Liver (tissue), 9 donors: ENCODE measurements around the gene PDXK. TPM values are rescaled to one million over a fixed set of nuclear protein-coding genes. Genes with fewer than 3 reads are reported as not detected.

Source experiments
- DNase-seq: peaks from one replicate; pipeline ENCODE4 v3.0.0-alpha.2; 2017; ENCODE audit warnings: low spot score
- H3K27ac ChIP-seq, 2 donors: one replicate each; pipeline ENCODE4 v1.7.0; 2013; ENCODE audit warnings: inconsistent platforms in 2 of 2, low read length in 2 of 2, control low read depth in 1 of 2, low read depth in 1 of 2, mild to moderate bottlenecking in 1 of 2
- H3K27me3 ChIP-seq, 4 donors: one replicate each; pipeline versions ENCODE4 v1.6.1 to v1.7.0; 2013; ENCODE audit warnings: low read length in 3 of 4, inconsistent platforms in 1 of 4, mild to moderate bottlenecking in 1 of 4, moderate library complexity in 1 of 4; ENCODE audit not compliant: control insufficient read depth in 4 of 4, insufficient read depth in 4 of 4
- H3K36me3 ChIP-seq, 4 donors: one replicate each; pipeline versions ENCODE4 v1.6.1 to v1.7.0; 2013; ENCODE audit warnings: low read length in 3 of 4, mild to moderate bottlenecking in 3 of 4, low read depth in 1 of 4, moderate library complexity in 1 of 4; ENCODE audit not compliant: control insufficient read depth in 4 of 4, insufficient read depth in 3 of 4
- H3K4me1 ChIP-seq, 4 donors: one replicate each; pipeline versions ENCODE4 v1.6.1 to v1.7.0; 2013; ENCODE audit warnings: low read length in 3 of 4, mild to moderate bottlenecking in 3 of 4, moderate library complexity in 1 of 4; ENCODE audit not compliant: control insufficient read depth in 4 of 4, insufficient read depth in 4 of 4
- H3K4me3 ChIP-seq, 3 donors: one replicate each; pipeline versions ENCODE4 v1.6.1 to v1.7.0; 2013; ENCODE audit warnings: low read length in 3 of 3, control low read depth in 1 of 3, low read depth in 1 of 3, mild to moderate bottlenecking in 1 of 3
- H3K9ac ChIP-seq, 2 donors: one replicate each; pipeline ENCODE4 v1.7.0; 2013; ENCODE audit warnings: low read length in 2 of 2, mild to moderate bottlenecking in 2 of 2, moderate library complexity in 2 of 2, control low read depth in 1 of 2, low read depth in 1 of 2
- H3K9me3 ChIP-seq, 4 donors: one replicate each; pipeline versions ENCODE4 v1.6.1 to v1.7.0; 2013; ENCODE audit warnings: low read length in 3 of 4; ENCODE audit not compliant: control insufficient read depth in 4 of 4
- ATF3 ChIP-seq: IDR thresholded peaks from 2 replicates; pipeline ENCODE4 v1.6.1; 2016; ENCODE audit warnings: antibody characterized with exemption
- CTCF ChIP-seq: fragments of 150-350 bp; IDR thresholded peaks from 2 replicates; pipeline ENCODE4 v1.5.1; 2017; ENCODE audit warnings: improper control_type of control experiment, low read depth, low read length; ENCODE audit not compliant: missing input control
- EGR1 ChIP-seq, 2 donors: IDR thresholded peaks; 2 replicates each; pipeline ENCODE4 v1.6.1; 2016 to 2018; ENCODE audit warnings: antibody characterized with exemption in 2 of 2, low read depth in 2 of 2
- FOXA1 ChIP-seq: IDR thresholded peaks from 2 replicates; pipeline ENCODE4 v1.6.1; 2016; ENCODE audit warnings: antibody characterized with exemption
- FOXA2 ChIP-seq: IDR thresholded peaks from 2 replicates; pipeline ENCODE4 v1.6.1; 2016; ENCODE audit warnings: antibody characterized with exemption
- GABPA ChIP-seq, 2 donors: IDR thresholded peaks in 1 of 2; conservative IDR thresholded peaks in 1 of 2; 2 replicates each; pipeline ENCODE4 v1.6.1; 2016; ENCODE audit warnings: antibody characterized with exemption in 2 of 2, mild to moderate bottlenecking in 1 of 2, moderate library complexity in 1 of 2
- HNF4A ChIP-seq, 2 donors: conservative IDR thresholded peaks; 2 replicates each; pipeline ENCODE4 v1.6.1; 2016; ENCODE audit warnings: antibody characterized with exemption in 2 of 2, mild to moderate bottlenecking in 2 of 2
- HNF4G ChIP-seq: IDR thresholded peaks from 2 replicates; pipeline ENCODE4 v1.6.1; 2016; ENCODE audit warnings: antibody characterized with exemption
- JUND ChIP-seq, 2 donors: IDR thresholded peaks; 2 replicates each; pipeline ENCODE4 v1.6.1; 2016; ENCODE audit warnings: antibody characterized with exemption in 2 of 2
- MAX ChIP-seq: IDR thresholded peaks from 2 replicates; pipeline ENCODE4 v1.6.1; 2016; ENCODE audit warnings: antibody characterized with exemption
- NR2F2 ChIP-seq: IDR thresholded peaks from 2 replicates; pipeline ENCODE4 v1.6.1; 2016; ENCODE audit warnings: antibody characterized with exemption
- REST ChIP-seq: IDR thresholded peaks from 2 replicates; pipeline ENCODE4 v1.6.1; 2016; ENCODE audit warnings: antibody characterized with exemption, mild to moderate bottlenecking
- RXRA ChIP-seq, 2 donors: IDR thresholded peaks; 2 replicates each; pipeline ENCODE4 v1.6.1; 2017 to 2018; ENCODE audit warnings: antibody characterized with exemption in 2 of 2, mild to moderate bottlenecking in 1 of 2
- SP1 ChIP-seq: IDR thresholded peaks from 2 replicates; pipeline ENCODE4 v1.6.1; 2018; ENCODE audit warnings: antibody characterized with exemption, mild to moderate bottlenecking
- TAF1 ChIP-seq: conservative IDR thresholded peaks from 2 replicates; pipeline ENCODE4 v1.6.1; 2016; ENCODE audit warnings: antibody characterized with exemption, mild to moderate bottlenecking
- YY1 ChIP-seq: IDR thresholded peaks from 2 replicates; pipeline ENCODE4 v1.6.1; 2016; ENCODE audit warnings: antibody characterized with exemption, mild to moderate bottlenecking
- WGBS: extraction: QIAGEN DNeasy Blood & Tissue Kit; methylation state at CpG from one replicate; pipeline ENCODE4 v1.1.7; 2013; 5-methylcytosine and 5-hydroxymethylcytosine counted together
- polyA plus RNA-seq, 2 donors: library from polyadenylated mRNA; stranded (reverse) in 1 of 2; unstranded in 1 of 2; fragments of 200-250 nt in 1 of 2; fragments of >200 nt in 1 of 2; fragmentation: Nextera tagmentation in 1 of 2; extraction: Ambion mirVana in 1 of 2; gene quantifications; one replicate each; pipeline versions ENCODE4 v1.2.1 to v1.2.3, GENCODE V29; 2013 to 2015
- total RNA-seq, 2 donors: library from RNA; depleted of rRNA; stranded (reverse); fragments of >200 nt; gene quantifications; one replicate each; pipeline ENCODE4 v1.2.3, GENCODE V29; 2014
- donor health status: healthy.
- donor health status: healthy.
- donor health status: healthy.
- donor health status: healthy.
- donor health status: healthy.

PDXK gene
- total and polyA plus RNA-seq, 4 donors, result 20.5 to 104 (median 34.9) TPM

DNA sequence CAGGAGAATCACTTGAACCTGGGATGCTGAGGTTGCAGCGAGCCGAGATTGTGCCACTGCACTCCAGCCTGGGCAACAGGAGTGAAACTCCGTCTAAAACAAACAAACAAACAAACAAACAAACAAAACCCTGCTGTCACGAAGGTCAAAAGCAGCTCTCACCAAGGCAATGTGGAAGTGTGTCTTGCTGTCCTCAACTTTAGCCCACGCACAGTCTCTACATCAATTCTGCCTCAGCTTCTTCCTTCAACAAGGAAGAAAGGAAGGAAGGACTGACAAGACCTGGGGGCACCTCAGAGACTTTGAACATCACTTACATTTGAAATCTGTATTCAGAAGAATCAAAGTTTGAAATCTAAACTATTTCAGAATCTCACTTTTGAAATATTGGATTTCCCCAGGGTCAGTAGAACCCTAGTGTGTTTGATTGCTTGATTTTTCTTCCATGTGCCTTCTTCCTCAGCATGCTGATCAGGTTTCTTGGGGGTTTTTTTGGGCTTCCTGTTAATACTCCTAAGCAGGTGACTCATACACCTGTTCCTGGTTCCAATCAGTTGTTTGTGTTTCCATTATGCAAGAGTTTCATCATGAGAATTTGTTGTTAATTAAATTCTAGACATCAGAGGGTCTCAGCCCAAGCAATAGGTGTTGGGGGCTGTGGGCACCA lies 63.6 kb downstream of the PDXK start:
- Histone ChIP-seq H3K27ac (peak overlapping the region; percentile 89 to 94), H3K9me3 (no peaks in the 10 kb centered on the region), H3K4me3 (no peak overlapping the region), H3K9ac (no peak overlapping the region), H3K4me1 (peaks cover 9 to 15% (median 12%) of the 10 kb centered on the region in 4 donors), H3K27me3 (no peaks in the 10 kb centered on the region), H3K36me3 (no peaks in the 10 kb centered on the region)
- no peak for DNase-seq
- WGBS, result 50% methylated on average over 5 of the region's 5 CpGs
- TF ChIP-seq RXRA (IDR thresholded peaks at IDR 0.05) (no peak), JUND (IDR thresholded peaks at IDR 0.05) (peak; percentile 52 to 77), ATF3 (peak; percentile 85), GABPA (IDR thresholded peaks at IDR 0.05 in 1 of 2, conservative IDR thresholded peaks at IDR 0.05 in 1 of 2) (no peak), TAF1 (no peak), HNF4G (no peak), REST (no peak), CTCF (no peak), YY1 (no peak)

- no peak overlapping the region for H3K4me3 ChIP-seq
- TF ChIP-seq EGR1 (IDR thresholded peaks at IDR 0.05; ENCODE audit: low read depth in 2 of 2) (peak in 1 of 2 donors; percentile 68), REST (peak; percentile 68), GABPA (IDR thresholded peaks at IDR 0.05 in 1 of 2, conservative IDR thresholded peaks at IDR 0.05 in 1 of 2) (peak in 1 of 2 donors; percentile 41), TAF1 (peak; percentile 44), FOXA2 (peak; percentile 50), SP1 (peak; percentile 91), FOXA1 (peak; percentile 54), HNF4G (peak; percentile 28), CTCF (no peak), MAX (peak; percentile 90), HNF4A (conservative IDR thresholded peaks at IDR 0.05) (peak; percentile 80 to 88), NR2F2 (no peak)
Measured at GRCh38 chr21:43783098-43783700, 64.3 kb downstream of the PDXK start.

More at GRCh38 chr21:43783098-43783700, 64.3 kb downstream of the PDXK start:
- Histone ChIP-seq H3K27ac (peak overlapping the region; percentile 89 to 94), H3K4me1 (peaks cover 9 to 15% (median 12%) of the 10 kb centered on the region in 4 donors), H3K9me3 (no peaks in the 10 kb centered on the region), H3K9ac (no peak overlapping the region), H3K27me3 (no peaks in the 10 kb centered on the region), H3K36me3 (no peaks in the 10 kb centered on the region)
- 50% methylated on average over 17 of the region's 17 CpGs for WGBS
- DNase-seq, result peak; percentile 50
